Measurements from ENCODE around the gene COX6B2. TPM values are rescaled to one million over a fixed set of nuclear protein-coding genes. Genes with fewer than 3 reads are reported as not detected.
A peak's percentile ranks its signal among the peaks of the same experiment; 100 is the strongest.

The COX6B2 gene
- total RNA-seq, 1 donor from 2014 or later: 0.50 TPM

GRCh38 chr19:55384920-55385723, 30.6 kb upstream of the COX6B2 start:
- TF ChIP-seq, protein P1, sequence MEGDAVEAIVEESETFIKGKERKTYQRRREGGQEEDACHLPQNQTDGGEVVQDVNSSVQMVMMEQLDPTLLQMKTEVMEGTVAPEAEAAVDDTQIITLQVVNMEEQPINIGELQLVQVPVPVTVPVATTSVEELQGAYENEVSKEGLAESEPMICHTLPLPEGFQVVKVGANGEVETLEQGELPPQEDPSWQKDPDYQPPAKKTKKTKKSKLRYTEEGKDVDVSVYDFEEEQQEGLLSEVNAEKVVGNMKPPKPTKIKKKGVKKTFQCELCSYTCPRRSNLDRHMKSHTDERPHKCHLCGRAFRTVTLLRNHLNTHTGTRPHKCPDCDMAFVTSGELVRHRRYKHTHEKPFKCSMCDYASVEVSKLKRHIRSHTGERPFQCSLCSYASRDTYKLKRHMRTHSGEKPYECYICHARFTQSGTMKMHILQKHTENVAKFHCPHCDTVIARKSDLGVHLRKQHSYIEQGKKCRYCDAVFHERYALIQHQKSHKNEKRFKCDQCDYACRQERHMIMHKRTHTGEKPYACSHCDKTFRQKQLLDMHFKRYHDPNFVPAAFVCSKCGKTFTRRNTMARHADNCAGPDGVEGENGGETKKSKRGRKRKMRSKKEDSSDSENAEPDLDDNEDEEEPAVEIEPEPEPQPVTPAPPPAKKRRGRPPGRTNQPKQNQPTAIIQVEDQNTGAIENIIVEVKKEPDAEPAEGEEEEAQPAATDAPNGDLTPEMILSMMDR (IDR thresholded peaks at IDR 0.05; ENCODE audit: insufficient read depth, low read depth, low read length): no peak
- TF ChIP-seq EZH2 (IDR thresholded peaks at IDR 0.05; ENCODE audit: insufficient read depth, low read length): no peak
- peak; percentile 86 for DNase-seq (ENCODE audit: low read depth)
- H3K27ac Mint-ChIP-seq (ENCODE audit: unreplicated experiment): peak overlapping the region; percentile 98

GRCh38 chr19:55384131-55384919, 29.8 kb upstream of the COX6B2 start, which contains the start of gene TMEM238:
Gene TMEM238, minus strand, starts transcription at chr19:55384292. Its CDS starts 33 bp downstream, at chr19:55384259.
- TF ChIP-seq EZH2 (IDR thresholded peaks at IDR 0.05; ENCODE audit: insufficient read depth, low read length): no peak
- TF ChIP-seq, protein P1 (IDR thresholded peaks at IDR 0.05; ENCODE audit: insufficient read depth, low read depth, low read length): no peak
- Mint-ChIP-seq H3K4me1 (ENCODE audit: low read depth, unreplicated experiment) (peaks cover 21% of the 10 kb centered on the region), H3K27me3 (ENCODE audit: low read depth, unreplicated experiment) (peaks cover 2% of the 10 kb centered on the region), H3K9me3 (ENCODE audit: unreplicated experiment) (peaks cover 2% of the 10 kb centered on the region), H3K4me3 (ENCODE audit: unreplicated experiment) (peak within 1 kb of the TSS; percentile 100), H3K36me3 (ENCODE audit: low read depth, unreplicated experiment) (peaks cover 22% of the 10 kb centered on the region), H3K27ac (ENCODE audit: unreplicated experiment) (peak within 1 kb of the TSS; percentile 98)
- H3K27ac ChIP-seq (ENCODE audit: low read depth, low read length): peak within 1 kb of the TSS; percentile 93
- peaks cover 19% of the 10 kb centered on the region for H3K36me3 ChIP-seq (ENCODE audit: insufficient read depth, low read length)
- FAIRE-seq: no peak
- H3K9ac ChIP-seq (ENCODE audit: low read length): peak within 1 kb of the TSS; percentile 98
- no peaks in the 10 kb centered on the region for H3K27me3 ChIP-seq (ENCODE audit: insufficient read depth, low read length)
- peaks cover 39% of the 10 kb centered on the region for H3K4me1 ChIP-seq (ENCODE audit: insufficient read depth, low read length)
- H2AFZ ChIP-seq (ENCODE audit: low read depth, low read length): peak within 1 kb of the TSS; percentile 79
- H3K4me2 ChIP-seq (ENCODE audit: low read length): peak within 1 kb of the TSS; percentile 97
- H4K20me1 ChIP-seq (ENCODE audit: insufficient read depth, low read length): peaks cover 35% of the 10 kb centered on the region
- no peak for DNase-seq (ENCODE audit: low read depth)
- H3K9me3 ChIP-seq (ENCODE audit: insufficient read depth, low read depth, low read length): no peaks in the 10 kb centered on the region
- peaks cover 36% of the 10 kb centered on the region for H3K79me2 ChIP-seq (ENCODE audit: insufficient read depth, low read length)
- peak within 1 kb of the TSS; percentile 95 for H3K4me3 ChIP-seq (ENCODE audit: insufficient read depth, low read depth, low read length)

More at GRCh38 chr19:55384920-55385723, 30.6 kb upstream of the COX6B2 start:
- FAIRE-seq: no peak
- peak overlapping the region; percentile 95 for H3K4me3 ChIP-seq (ENCODE audit: insufficient read depth, low read depth, low read length)
- peaks cover 25% of the 10 kb centered on the region for H3K36me3 ChIP-seq (ENCODE audit: insufficient read depth, low read length)
- Mint-ChIP-seq H3K4me3 (ENCODE audit: unreplicated experiment) (peak overlapping the region; percentile 100), H3K4me1 (ENCODE audit: low read depth, unreplicated experiment) (peaks cover 27% of the 10 kb centered on the region), H3K9me3 (ENCODE audit: unreplicated experiment) (peaks cover 2% of the 10 kb centered on the region), H3K27me3 (ENCODE audit: low read depth, unreplicated experiment) (no peaks in the 10 kb centered on the region), H3K36me3 (ENCODE audit: low read depth, unreplicated experiment) (peaks cover 22% of the 10 kb centered on the region)
- H3K9ac ChIP-seq (ENCODE audit: low read length): peak overlapping the region; percentile 98
- H3K4me1 ChIP-seq (ENCODE audit: insufficient read depth, low read length): peaks cover 46% of the 10 kb centered on the region
- H3K9me3 ChIP-seq (ENCODE audit: insufficient read depth, low read depth, low read length): no peaks in the 10 kb centered on the region
- peak overlapping the region; percentile 93 for H2AFZ ChIP-seq (ENCODE audit: low read depth, low read length)
- H3K4me2 ChIP-seq (ENCODE audit: low read length): peak overlapping the region; percentile 97
- peaks cover 44% of the 10 kb centered on the region for H3K79me2 ChIP-seq (ENCODE audit: insufficient read depth, low read length)
- H3K27me3 ChIP-seq (ENCODE audit: insufficient read depth, low read length): no peaks in the 10 kb centered on the region
- peaks cover 43% of the 10 kb centered on the region for H4K20me1 ChIP-seq (ENCODE audit: insufficient read depth, low read length)
- H3K27ac ChIP-seq (ENCODE audit: low read depth, low read length): peak overlapping the region; percentile 93

Measured in astrocyte (in vitro differentiated cells and primary cell).